ENCODE data around the gene SREBF1.

DNA sequence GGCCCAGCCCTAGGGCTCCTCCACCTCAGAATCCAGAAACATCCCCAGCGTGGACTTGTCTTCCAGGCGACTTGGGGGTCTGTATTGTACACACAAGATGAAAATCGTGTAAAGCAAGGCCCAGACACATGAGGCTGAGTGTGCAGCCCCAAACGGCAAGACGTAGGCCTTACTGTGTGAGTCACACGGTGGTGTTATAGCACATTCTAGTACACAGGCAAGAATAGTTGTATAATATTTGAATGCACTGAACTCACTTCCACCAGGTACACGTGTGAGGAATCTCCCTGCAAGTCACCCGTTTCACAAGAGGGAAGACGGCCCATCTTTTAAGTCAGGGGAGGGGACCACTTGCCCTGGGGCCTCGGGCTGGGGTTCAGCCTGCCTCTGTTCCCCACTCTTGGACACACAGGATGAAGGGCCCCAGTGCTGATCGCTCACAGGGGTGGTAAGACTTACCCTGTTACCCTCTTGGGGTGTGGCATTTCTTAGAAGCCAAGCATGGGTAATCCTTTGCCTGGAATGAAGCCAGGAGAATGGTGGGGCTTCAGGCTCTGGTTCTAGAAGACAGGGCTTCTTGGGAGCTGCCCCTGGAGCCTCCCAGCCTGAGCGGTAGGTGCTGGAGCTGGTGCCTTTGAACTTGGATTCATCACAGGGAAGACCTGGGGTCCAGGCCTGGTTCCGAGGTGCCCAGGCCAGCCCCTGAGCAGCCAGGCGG is 71.3 kb downstream of the SREBF1 start:
- TF ChIP-seq, protein P1, sequence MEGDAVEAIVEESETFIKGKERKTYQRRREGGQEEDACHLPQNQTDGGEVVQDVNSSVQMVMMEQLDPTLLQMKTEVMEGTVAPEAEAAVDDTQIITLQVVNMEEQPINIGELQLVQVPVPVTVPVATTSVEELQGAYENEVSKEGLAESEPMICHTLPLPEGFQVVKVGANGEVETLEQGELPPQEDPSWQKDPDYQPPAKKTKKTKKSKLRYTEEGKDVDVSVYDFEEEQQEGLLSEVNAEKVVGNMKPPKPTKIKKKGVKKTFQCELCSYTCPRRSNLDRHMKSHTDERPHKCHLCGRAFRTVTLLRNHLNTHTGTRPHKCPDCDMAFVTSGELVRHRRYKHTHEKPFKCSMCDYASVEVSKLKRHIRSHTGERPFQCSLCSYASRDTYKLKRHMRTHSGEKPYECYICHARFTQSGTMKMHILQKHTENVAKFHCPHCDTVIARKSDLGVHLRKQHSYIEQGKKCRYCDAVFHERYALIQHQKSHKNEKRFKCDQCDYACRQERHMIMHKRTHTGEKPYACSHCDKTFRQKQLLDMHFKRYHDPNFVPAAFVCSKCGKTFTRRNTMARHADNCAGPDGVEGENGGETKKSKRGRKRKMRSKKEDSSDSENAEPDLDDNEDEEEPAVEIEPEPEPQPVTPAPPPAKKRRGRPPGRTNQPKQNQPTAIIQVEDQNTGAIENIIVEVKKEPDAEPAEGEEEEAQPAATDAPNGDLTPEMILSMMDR (conservative IDR thresholded peaks at IDR 0.05; ENCODE audit: low read depth in 2 of 2): no peak
- TF ChIP-seq EZH2phosphoT487 (IDR thresholded peaks at IDR 0.05; ENCODE audit: unreplicated experiment): no peak
- no peak for TF ChIP-seq POLR2AphosphoS5 (IDR thresholded peaks at IDR 0.05; ENCODE audit: low read depth)
- TF ChIP-seq ZNF331 (CRISPR knock-in tag; IDR thresholded peaks at IDR 0.05; ENCODE audit: low read depth): no peak
- no peak for TF ChIP-seq JUNB (IDR thresholded peaks at IDR 0.05; ENCODE audit: unreplicated experiment)
- no peak for TF ChIP-seq REST (IDR thresholded peaks at IDR 0.05; ENCODE audit: unreplicated experiment)
- no peak for TF ChIP-seq CREB1 (CRISPR knock-in tag; IDR thresholded peaks at IDR 0.05; ENCODE audit: low read depth)
- no peak for TF ChIP-seq EZH2 (IDR thresholded peaks at IDR 0.05; ENCODE audit: low read depth, unreplicated experiment)
